B cell (primary cell): ENCODE measurements around the gene SCN4A. TPM values are rescaled to one million over a fixed set of nuclear protein-coding genes. Genes with fewer than 3 reads are reported as not detected.

Experiments
- ATAC-seq: fragments of 200-7000 bp; cut with Tn5 transposase; one replicate; pipeline ENCODE4 v1.10.0; 2021; ENCODE audit warnings: low read depth, mild to moderate bottlenecking, moderate number of reproducible peaks, moderate library complexity
- CTCF ChIA-PET: fragments of 350-600 bp; sonication (Branson Sonifier 250); formaldehyde crosslinking; loops from one replicate; lab custom pipeline; 2021; ENCODE audit warnings: antibody characterized with exemption, inconsistent platforms; lab: Charles Lee
- POLR2A ChIA-PET: fragments of 350-600 bp; sonication (Branson Sonifier 250); formaldehyde crosslinking; loops from one replicate; lab custom pipeline; 2021; ENCODE audit warnings: antibody characterized with exemption; lab: Charles Lee
- DNase-seq: peaks from one replicate; pipeline ENCODE4 v3.0.0; 2013
- H2AFZ ChIP-seq: 2 replicates; pipeline ENCODE4 v1.6.1; 2012; ENCODE audit warnings: mild to moderate bottlenecking, low read depth, low read length; ENCODE audit not compliant: insufficient read depth, poor library complexity, severe bottlenecking
- H3K27ac ChIP-seq, 2 donors: 1 replicate in 1 of 2; 2 replicates in 1 of 2; pipeline ENCODE4 v1.5.1; 2012 to 2013; ENCODE audit warnings: low read length in 2 of 2, mild to moderate bottlenecking in 2 of 2, moderate library complexity in 1 of 2
- H3K27me3 ChIP-seq, 4 experiments: fragments of 200-600 bp in 1 of 4; sonication (generic) in 1 of 4; replicated peaks in 1 of 4; 1 replicate in 2 of 4; 2 replicates in 2 of 4; pipeline versions ENCODE4 v1.6.1 to v1.7.0; 2013 to 2016; ENCODE audit warnings: low read length in 3 of 4, mild to moderate bottlenecking in 2 of 4, mixed read lengths in 1 of 4, moderate library complexity in 1 of 4; ENCODE audit not compliant: insufficient read depth in 4 of 4, control insufficient read depth in 3 of 4; ENCODE audit errors: control extremely low read depth in 1 of 4
- H3K36me3 ChIP-seq, 2 experiments: replicated peaks in 1 of 2; 1 replicate in 1 of 2; 2 replicates in 1 of 2; pipeline versions ENCODE4 v1.6.1 to v1.7.1; 2013; ENCODE audit warnings: low read length in 1 of 2; ENCODE audit not compliant: insufficient read depth in 2 of 2, control insufficient read depth in 1 of 2; ENCODE audit errors: control extremely low read depth in 1 of 2, extremely low read depth in 1 of 2
- H3K4me1 ChIP-seq, 2 donors: fragments of 200-600 bp in 1 of 2; sonication (generic) in 1 of 2; 1 replicate in 1 of 2; 2 replicates in 1 of 2; pipeline versions ENCODE4 v1.5.1 to v1.6.1; 2013 to 2017; ENCODE audit warnings: low read length in 2 of 2; ENCODE audit not compliant: control insufficient read depth in 2 of 2, insufficient read depth in 2 of 2
- H3K4me2 ChIP-seq: replicated peaks from 2 replicates; pipeline ENCODE3; 2012; ENCODE audit warnings: mild to moderate bottlenecking, low read depth, low read length; ENCODE audit not compliant: poor library complexity, severe bottlenecking
- H3K4me3 ChIP-seq, 5 experiments: fragments of 200-600 bp in 1 of 5; sonication (generic) in 1 of 5; 1 replicate in 3 of 5; 2 replicates in 2 of 5; pipeline versions ENCODE4 v1.5.1 to v1.7.0; 2011 to 2016; ENCODE audit warnings: low read length in 4 of 5, mild to moderate bottlenecking in 4 of 5, low read depth in 2 of 5, control low read depth in 1 of 5, moderate library complexity in 1 of 5; ENCODE audit not compliant: insufficient read depth in 1 of 5; ENCODE audit errors: control extremely low read depth in 1 of 5, extremely low read depth in 1 of 5
- H3K79me2 ChIP-seq: fragments of 200-600 bp; sonication (generic); one replicate; pipeline ENCODE4 v1.6.0; 2016; ENCODE audit warnings: low read length; ENCODE audit not compliant: control insufficient read depth, insufficient read depth
- H3K9ac ChIP-seq: fragments of 200-600 bp; sonication (generic); 2 replicates; pipeline ENCODE4 v1.6.1; 2017; ENCODE audit warnings: mild to moderate bottlenecking, low read length, moderate library complexity
- H3K9me3 ChIP-seq, 3 donors: one replicate each; pipeline versions ENCODE4 v1.6.1 to v1.7.1; 2013; ENCODE audit warnings: low read length in 2 of 3; ENCODE audit not compliant: control insufficient read depth in 2 of 3, insufficient read depth in 1 of 3; ENCODE audit errors: control extremely low read depth in 1 of 3
- H4K20me1 ChIP-seq: 2 replicates; pipeline ENCODE4 v1.6.0; 2012; ENCODE audit warnings: mild to moderate bottlenecking, low read length; ENCODE audit not compliant: insufficient read depth, control insufficient read depth, poor library complexity, severe bottlenecking
- H3K27ac Mint-ChIP-seq: one replicate; pipeline ENCODE4 v1.8.0; 2021; ENCODE audit warnings: mixed read lengths
- H3K27me3 Mint-ChIP-seq: one replicate; pipeline ENCODE4 v1.8.0; 2021; ENCODE audit warnings: mixed read lengths
- H3K4me1 Mint-ChIP-seq: one replicate; pipeline ENCODE4 v1.8.0; 2021; ENCODE audit warnings: mixed read lengths
- H3K4me3 Mint-ChIP-seq: one replicate; pipeline ENCODE4 v1.8.0; 2021; ENCODE audit warnings: mixed read lengths
- H3K9me3 Mint-ChIP-seq: one replicate; pipeline ENCODE4 v1.8.0; 2022; ENCODE audit warnings: mixed read lengths; ENCODE audit not compliant: insufficient read depth
- EZH2 ChIP-seq: IDR thresholded peaks from 2 replicates; pipeline ENCODE4 v1.6.1; 2012; ENCODE audit warnings: borderline replicate concordance, low read depth, mild to moderate bottlenecking, moderate library complexity, low read length; ENCODE audit not compliant: insufficient read depth, poor library complexity, severe bottlenecking
- WGBS: methylation state at CpG from one replicate; pipeline ENCODE4 v1.1.5; 2013; ENCODE audit warnings: missing lambda C conversion rate; ENCODE audit not compliant: insufficient coverage; 5-methylcytosine and 5-hydroxymethylcytosine counted together
- intact Hi-C: fragments of 100-400 bp; cut with micrococcal nuclease; formaldehyde crosslinking; loops from one replicate; pipeline ENCODE4 v1.10.0; 2022
- polyA plus RNA-seq: library from polyadenylated mRNA; depleted of rRNA; stranded (reverse); fragments of >200 nt; gene quantifications from 2 replicates; pipeline ENCODE4 v1.2.3, GENCODE V29; 2012
- total RNA-seq, 2 donors: library from RNA; stranded (reverse); fragments of 120-200 nt in 1 of 2; gene quantifications; 1 replicate in 1 of 2; 2 replicates in 1 of 2; pipeline versions ENCODE4 v1.2.3 to v1.2.4, GENCODE V29; 2013 to 2022
- TF ChIP-seq, protein P1 (sequence below): fragments of 200-600 bp; IDR thresholded peaks from one replicate; pipeline ENCODE4 v1.8.0; 2022; ENCODE audit warnings: antibody characterized with exemption, mild to moderate bottlenecking

Gene SCN4A
- total and polyA plus RNA-seq, 2 donors (not counting 1 experiment from before 2014, with no cell fraction given), result 1.1 to 1.4 TPM

GRCh38 chr17:64003526-64004121, 30.9 kb upstream of the SCN4A start:
- ATAC-seq (no peak), DNase-seq (no peak)
- Histone ChIP-seq H3K4me3 (no peak overlapping the region), H3K9ac (no peak overlapping the region), H3K4me1 (peaks cover 17 to 36% of the 10 kb centered on the region in 2 donors), H3K4me2 (no peak overlapping the region), H3K36me3 (peaks cover 0 to 60% of the 10 kb centered on the region in 2 experiments), H3K27ac (no peak overlapping the region), H4K20me1 (peaks cover 77% of the 10 kb centered on the region), H3K9me3 (no peaks in the 10 kb centered on the region), H2AFZ (no peak overlapping the region), H3K79me2 (peaks cover 38% of the 10 kb centered on the region), H3K27me3 (peaks cover 0 to 7% (median 0%) of the 10 kb centered on the region in 4 experiments)
- H3K4me3 Mint-ChIP-seq, result no peak overlapping the region
- intact Hi-C loops, result no loop called here
- WGBS, result 91% methylated on average over 12 of the region's 13 CpGs
- TF ChIP-seq EZH2, result no peak
- TF ChIP-seq, protein P1, sequence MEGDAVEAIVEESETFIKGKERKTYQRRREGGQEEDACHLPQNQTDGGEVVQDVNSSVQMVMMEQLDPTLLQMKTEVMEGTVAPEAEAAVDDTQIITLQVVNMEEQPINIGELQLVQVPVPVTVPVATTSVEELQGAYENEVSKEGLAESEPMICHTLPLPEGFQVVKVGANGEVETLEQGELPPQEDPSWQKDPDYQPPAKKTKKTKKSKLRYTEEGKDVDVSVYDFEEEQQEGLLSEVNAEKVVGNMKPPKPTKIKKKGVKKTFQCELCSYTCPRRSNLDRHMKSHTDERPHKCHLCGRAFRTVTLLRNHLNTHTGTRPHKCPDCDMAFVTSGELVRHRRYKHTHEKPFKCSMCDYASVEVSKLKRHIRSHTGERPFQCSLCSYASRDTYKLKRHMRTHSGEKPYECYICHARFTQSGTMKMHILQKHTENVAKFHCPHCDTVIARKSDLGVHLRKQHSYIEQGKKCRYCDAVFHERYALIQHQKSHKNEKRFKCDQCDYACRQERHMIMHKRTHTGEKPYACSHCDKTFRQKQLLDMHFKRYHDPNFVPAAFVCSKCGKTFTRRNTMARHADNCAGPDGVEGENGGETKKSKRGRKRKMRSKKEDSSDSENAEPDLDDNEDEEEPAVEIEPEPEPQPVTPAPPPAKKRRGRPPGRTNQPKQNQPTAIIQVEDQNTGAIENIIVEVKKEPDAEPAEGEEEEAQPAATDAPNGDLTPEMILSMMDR, result no peak
- POLR2A ChIA-PET, result no interaction called here
- no peaks in the 10 kb centered on the region for H3K9me3 Mint-ChIP-seq
- CTCF ChIA-PET, result interaction anchor here (0.7 to 0.9 kb wide), 2 partner anchors 14 to 91 kb away, joined by 3 read pairs; no protein-coding TSS in a partner anchor
- H3K27me3 Mint-ChIP-seq, result peaks cover 3% of the 10 kb centered on the region
- no peak overlapping the region for H3K27ac Mint-ChIP-seq
- H3K4me1 Mint-ChIP-seq, result peaks cover 26% of the 10 kb centered on the region
